KG1 (cell line): Measurements from ENCODE around the gene RPLP2.

Experiments used
- DNase-seq: peaks from one replicate; lab custom pipeline; 2025; lab: John Stamatoyannopoulos, UW

RPLP2 gene

DNA sequence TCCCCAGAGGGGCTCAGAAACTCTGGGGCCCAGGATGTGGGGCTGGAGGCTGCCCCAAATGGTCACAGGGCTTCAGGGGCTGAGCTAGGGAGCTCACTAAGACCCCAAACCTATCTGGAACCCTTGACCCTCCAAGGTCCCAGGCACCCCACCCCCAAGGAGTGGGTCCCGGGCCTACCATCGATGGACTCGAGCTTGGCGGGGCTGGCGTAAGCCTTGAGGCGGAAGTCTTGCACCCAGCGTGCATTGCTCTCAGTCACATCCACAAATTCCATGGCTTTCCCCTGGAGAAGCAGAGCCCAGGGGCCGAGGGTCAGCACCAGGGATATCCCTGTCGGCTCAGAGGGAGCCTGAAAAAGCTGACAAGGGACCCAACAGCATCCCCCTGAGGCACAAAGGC is 35.9 kb upstream of the RPLP2 start:
- DNase-seq: no peak

DNA sequence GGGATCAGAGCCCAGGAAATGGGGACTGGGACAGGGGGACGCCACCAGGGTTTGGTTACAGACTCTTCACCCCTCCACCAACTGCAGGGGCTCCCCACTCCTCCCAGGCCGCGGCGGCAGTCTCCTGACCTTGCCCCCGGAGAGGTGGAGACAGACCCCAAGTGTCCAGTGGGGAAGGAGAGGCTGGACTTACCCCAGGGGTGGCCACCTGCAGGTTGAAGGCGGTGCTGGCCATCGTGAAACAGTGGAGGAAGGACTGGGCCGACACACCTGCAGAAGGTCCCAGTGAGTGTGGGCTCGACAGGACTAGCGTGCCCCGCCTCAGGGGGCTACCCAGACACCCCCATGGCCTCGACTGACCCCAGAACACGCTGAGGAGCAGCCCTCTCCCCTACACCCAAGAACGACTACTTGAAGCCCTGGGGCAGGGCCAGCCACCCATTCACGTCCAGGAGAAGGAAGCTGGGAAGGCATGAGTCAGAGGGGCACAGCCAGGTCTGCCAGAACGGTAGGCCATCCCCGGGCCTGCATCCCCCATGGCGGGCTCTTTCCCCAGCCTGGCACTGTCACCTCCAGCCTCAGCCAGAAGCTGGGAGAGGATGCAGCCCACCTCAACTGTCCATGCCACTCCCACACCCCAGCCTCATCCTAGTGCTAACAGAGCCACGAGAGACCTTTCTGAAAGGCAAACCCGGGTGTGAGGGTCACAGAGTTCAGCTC is 34.7 kb upstream of the RPLP2 start:
- DNase-seq: no peak

DNA sequence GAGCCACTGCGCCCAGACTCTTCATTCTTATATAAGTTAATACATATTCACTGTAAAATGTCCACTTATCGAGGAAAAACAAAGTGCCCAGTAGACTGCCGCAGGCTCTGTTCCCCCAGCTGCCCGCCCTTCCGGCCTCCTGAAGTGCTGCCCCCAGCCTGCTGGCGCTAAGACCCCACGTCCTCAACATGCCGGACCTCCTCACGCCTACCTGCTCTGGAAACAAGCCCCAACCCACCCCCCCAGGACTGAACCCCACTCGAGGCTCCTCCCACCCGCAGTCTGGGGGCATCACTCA is 33.6 kb upstream of the RPLP2 start:
- no peak for DNase-seq

DNA sequence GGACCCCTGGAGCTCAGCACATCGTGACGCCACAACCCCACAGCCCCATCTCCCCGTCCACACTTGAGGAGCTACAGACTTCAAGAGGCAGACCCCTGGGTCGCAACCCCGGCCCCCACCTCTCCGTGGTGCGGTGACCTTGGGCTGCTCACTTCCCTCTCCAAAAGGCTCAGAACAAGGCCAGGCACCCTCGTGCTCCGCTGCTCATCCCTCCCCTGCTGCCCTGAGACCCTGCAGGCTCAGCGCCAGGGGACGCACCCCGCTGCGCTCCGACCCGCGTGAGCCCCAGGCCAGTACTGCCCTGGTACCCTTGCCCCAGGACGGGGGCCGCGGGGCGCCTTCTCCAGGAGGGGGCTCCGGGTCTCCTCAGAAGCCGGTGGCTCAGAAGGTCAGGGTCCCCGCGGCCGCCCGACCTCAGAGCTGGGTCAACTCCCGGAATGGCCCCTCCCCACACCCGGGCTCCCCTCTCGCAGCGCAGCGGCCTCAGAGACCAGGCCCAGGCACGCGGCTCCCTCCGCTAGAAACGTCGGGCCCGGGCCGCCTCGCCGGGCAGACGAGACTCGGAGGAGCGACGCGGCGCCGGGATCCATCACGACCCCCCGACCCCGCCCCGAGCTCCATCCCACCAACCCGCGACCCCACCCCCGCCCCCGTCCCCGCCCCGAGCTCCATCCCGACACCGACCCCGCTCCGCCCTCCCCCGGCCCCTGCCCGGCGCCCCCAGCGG is 33.0 kb upstream of the RPLP2 start:
- peak; percentile 23 for DNase-seq

DNA sequence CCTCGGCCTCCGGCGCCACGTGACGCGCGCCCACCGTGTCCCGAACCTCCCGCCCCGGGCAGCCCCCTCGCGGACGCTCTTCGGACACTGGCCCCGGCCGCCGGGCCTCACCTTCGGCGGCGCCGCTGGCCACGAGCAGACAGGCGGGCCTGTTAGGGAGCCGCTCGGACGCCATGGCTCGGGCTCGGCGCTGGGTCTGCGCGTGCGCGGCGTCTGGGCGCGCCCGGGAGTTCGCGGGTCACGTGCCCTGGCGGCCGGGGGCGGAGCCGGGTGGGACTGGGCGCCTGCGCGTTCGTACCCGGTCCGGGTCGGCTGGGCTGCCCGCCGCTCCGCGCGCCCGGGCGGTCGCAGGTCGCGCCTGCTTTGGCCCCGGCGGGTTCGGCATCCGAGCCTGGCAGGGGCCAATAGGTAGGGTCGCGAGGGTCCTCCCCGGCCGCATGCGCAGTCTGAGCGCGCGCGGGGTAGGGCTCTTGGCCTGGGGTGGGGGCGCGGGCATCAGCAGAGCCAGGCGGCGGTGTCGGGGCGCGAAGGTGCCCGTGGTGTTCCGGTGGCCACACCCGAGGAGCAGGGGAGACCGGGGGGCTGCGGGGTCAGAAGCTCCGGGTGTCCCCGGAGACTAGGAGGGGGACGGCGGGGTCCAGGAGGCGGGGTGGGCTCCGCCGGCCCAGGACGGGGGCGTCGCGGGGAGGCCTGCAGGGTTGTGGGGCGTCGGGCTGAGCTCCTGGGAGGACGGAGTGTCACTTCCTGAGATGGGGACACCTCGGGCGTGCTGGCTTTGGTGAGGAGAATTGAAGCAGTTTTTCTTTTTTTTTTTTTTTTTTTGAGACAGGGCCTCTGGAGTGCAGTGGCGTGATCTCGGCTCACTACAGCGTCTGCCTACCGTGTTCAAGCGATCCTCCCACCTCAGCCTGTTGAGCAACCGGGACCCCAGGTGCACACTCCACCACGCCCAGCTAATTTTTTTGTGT is 32.2 kb upstream of the RPLP2 start, which contains the start of gene GATD1:
TSS of gene GATD1 (minus strand) at position 200 of the 968 bp plus-strand sequence. CDS start at position 175, 25 bp downstream.
- DNase-seq: peak; percentile 58

DNA sequence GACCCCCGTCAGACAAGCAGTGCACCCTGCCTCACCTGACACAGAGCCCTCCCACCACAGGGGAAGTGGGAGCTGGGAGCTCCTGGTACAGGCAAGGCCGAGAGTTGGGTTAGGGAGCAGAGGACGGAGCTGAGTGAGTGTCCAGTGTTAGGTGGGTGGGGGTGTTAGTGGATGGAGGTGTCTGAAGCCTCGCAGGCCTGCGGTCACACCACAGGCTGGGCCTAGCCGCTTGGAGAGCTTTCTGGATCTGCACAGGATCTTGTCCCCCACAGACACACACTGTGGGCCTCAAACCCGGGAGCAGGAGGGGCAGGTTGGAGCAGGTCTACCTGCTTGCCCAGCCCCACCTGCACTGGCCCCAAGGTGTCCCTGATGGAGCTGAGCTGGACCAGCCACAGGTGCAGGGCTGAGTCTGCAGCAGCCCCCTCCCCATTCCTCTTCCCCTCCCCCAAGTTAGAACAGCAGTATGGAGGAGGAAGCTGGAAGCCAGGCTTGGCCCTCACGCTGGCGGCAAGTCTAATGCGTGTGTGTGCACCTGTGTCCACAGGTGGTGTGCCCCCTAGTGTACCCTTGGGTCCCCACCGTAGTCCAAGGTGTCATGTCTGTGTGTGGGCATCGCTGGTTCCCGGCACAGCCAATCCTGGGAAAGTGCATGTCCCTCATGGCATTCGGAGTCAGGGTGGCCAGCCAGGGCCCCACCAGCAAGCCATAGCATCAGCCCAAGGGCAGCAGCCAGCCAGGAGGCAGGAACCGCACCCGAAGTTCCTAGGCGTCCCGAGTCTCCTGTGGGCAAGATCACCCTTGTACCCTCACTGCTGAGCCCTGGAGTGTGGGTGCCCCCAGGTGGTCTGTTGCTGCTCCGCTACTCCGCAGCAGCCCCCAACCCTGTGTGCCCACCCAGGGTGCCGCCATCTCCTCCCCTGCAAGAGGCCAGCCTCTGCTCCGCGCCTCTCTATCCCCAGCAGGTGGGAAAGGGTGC is 30.5 kb upstream of the RPLP2 start:
- DNase-seq: no peak

DNA sequence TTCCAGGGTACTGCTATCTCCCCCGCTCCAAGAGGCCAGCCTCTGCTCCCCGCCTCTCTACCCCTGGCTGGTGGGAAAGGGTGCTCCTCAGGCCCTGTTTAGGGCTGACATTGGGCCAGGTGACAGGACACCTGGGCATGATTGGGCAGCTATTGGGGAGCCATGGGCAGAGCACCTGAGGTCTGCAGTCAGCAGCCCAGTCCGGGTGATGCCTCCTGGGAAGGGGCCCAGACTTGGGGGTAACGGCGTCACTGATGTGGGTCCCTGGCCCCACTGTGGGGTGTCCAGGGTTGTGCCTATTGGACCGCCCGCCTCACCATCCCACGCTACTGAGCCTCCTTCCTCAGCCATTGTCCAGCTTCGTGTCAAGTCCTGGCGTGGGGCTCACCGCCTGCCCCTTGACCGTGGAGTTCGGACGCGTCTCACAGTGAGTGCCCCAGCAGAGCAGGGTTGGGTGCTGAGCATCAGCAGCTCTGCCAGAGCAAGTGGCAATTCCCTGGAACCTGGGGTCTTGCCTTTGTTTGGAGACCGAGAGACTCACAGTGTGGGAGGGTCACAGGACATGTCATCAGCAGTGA is 29.7 kb upstream of the RPLP2 start:
- DNase-seq: no peak

DNA sequence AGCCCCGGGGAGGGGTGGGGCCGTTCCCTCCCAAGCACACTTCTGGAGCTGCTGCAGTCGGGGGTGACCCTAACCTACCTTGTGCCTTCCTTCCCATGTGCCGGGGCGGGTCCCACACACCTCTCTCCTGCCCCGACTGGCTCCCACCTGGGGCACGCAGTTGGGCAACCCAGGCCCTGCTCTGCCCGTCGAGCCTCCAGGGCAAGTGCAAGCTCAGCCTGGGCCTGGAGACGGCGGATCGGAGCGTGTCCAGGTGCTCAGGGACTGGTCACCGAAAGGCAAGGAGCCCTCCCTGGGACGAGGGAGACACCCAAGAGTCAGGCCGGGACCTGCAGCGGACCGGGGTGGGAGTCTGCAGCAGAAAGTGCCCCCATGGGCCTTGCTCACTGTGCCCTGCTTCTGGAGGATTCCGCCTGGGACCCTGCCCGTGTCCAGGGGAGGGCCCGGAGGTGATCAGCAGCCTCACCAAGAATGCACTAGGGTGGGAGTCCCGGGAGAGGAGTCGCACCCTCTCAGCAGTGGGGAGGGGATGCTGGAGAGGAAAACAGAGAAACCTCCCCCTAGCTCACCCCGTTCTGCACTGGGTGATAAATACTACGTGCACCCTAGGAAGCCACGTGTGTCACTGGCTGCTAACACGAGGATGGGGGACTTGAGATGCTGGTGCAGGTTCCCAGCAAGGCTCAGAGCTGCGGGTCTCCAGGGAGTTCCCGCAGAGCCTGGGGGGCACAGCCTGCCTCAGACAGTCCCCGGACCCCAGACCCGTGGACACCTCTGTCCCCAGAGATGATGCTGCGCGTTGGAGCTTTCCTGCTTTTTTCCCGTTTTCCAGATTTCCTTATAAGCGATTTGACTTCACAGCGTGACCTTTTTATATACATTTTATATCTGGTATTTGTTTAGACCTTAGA is 27.2 kb upstream of the RPLP2 start:
- DNase-seq: no peak

DNA sequence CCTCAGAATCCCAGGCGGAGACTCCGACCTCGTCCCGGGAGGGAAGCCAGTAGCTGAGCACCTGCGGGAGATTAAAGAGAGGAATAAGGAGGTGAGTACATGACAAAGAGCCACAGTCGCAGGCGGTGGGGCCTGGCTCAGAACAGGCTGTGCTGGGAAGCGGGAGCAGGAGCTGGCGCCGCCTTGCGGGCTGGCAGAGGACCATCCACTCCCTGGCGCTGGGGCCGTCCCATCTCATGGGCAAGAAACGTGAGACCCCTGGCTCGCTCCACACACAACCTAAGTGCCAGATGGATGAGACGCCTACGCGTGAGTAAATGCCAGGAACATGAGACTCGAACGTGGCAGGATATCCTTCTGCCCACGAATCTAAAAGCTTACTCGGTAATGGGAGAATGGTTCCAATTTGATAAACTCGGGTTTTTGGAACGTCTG is 26.2 kb upstream of the RPLP2 start:
- no peak for DNase-seq

DNA sequence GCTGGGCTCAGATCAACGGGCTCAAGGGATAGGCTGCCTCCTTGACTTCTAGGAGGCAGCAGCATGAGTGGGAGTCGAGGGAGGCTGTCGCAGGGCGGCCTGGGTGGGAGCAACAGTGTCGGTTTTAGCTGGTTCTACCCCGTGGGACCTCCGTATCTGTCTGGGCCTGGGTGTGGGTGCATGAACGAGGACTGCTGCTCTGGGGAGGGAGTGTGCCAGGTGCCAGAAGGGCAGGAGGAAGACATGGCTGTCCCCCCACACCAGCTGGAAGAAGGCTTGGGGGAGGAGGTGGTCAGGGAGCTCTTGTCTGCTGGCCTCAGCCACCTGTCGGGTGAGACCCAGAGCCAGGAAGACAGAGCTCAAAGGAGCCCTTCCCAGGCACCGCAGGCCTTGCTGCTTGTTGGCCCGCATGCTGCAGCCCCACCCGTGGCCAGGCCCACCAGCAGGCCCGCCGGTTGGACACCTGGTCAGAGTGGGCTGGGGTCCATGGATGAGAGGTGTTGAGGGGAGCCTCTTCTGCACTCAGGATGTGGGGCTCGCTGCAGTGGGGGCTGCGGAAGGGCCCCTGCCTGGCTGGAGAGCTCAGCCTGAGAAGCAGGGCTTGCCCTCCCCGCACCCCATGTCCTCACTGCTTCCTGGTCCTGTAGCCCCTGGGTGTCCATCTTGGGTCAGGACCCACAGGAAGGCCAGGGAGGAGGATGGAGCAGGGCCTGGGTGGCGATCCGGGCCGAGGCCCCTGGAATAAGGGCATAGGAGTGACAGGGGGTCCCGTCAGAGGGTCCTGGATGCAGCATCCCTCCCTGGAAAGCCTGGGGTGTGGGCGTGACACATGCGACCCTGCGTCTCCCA is 23.3 kb upstream of the RPLP2 start:
- DNase-seq: no peak

DNA sequence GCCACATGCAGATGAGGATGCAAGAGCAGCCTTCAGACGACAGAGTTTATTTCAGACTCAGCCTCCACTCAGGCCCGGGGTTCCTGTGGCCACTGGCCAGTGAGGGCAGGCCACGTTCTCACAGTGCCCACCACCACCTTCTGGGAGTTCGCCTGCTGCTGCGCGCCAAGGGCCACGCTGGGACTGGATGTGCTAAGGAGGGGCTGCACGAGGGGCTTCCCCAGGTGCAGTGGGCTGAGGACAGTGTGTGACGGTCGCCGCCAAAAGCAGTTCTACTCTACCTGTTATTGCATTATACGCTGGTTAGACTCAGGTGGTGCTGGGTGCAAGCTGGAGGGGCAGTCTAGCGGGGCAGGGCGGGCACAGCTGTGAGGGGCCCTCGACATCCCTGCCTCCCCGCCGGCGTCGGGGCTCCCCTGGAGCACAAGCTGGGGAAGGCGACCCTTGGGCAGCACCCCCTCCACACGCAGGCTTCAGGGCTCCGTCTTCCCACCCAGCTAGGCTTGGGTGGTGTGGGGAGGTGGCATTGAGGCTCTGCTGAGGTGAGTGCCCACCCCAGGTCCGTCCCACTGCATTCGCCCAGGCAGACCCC is 22.6 kb upstream of the RPLP2 start:
- no peak for DNase-seq

DNA sequence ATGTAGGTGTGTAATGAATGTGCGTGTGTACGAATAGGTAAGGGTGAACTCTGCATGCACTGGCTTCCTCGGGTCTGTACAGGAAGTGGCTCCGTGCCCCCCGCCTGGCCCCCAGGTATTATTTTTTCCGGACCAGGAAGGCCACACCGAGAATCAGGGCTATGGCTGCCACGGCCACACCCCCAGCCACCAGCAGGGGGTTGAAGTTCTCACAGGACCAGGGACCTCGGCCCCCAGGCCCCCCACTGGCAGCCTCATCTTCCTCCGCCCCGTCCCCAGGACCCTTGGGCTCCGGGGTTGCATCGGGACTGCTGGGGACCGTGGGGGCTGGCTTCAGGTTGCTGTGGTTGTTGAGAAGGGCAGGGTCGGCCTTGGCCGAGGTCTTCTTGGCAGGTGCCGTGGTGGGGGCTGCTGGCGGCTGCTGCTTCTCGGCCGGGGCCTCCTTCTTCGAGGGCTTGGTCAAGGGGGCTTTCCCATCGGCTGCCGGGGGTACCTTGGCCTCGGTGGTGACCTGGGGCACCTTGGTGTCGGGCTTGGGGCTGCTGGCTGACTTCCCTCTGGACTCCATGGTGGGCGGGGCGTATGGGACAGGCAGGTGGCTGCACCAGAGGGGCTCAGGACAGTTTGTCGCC is 21.6 kb upstream of the RPLP2 start:
- DNase-seq: no peak

DNA sequence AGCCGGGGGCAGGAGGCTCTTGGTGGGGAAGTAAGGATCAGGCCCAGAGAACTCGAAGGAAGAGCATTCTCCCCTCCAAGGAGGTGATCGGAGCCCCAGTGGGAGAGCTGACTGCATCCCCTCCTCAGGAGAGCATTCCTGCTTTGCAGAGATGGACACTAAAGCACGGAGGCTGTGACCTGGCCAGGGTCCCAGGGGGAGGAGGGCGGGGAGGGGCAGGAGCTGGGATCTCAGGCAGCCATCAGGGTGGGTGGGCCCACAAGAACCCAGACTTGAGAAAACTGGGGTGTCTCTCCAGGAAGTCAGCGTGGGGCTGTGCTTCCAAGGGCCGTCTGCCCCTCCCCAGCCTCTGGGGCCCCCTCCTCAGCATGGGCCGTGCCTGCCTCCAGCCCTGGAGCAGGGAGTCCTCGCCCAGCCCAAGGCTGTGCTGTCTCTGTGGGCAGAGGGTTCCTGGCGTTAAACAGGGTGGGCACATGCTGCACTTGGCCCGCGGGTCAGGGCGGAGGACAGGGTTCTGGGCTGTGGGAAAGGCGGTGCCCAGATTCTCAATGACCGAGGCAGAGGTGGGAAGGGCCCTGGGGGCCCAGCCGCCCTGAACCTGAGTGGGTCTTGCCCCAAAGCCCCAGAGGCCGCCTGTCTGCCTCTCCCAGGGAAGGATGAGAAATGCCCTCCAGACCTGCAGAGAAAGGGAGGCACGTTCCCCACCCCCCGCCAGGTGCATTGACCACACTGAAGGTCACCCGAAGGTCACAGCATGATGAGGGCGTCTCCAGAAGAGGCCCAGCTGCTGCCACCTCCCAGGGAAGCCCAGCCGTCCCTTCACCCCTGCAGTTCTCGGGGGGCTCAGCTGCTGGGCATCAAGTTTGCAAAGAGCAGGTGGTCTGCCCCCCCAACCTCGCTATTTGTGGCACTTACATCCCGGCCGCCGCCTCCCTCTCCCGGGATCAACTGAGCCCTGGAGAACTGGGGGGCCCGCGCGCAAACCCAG is 20.5 kb upstream of the RPLP2 start:
- no peak for DNase-seq

DNA sequence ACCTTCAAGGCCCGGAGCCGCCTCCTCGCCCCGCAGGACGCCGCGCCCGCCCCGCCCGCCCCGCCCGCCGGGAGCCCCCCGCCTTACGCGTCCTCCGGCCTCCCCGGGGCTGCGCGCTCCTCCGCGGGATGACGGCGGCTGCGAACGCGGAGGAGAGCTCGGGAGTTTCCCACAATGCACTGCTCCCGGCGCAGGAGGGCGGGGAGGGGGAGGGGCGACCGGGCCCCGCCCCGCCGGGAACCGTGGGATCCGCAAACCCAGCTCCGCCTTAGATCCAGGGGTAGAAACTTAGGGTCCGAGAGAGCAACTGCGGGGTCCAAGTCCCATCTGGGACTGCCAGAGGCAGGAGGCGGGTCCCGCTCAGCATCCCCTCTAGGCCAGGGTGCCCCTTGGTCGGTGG is 19.8 kb upstream of the RPLP2 start, which contains the start of gene CEND1:
TSS of gene CEND1 (minus strand) at position 148 of the 400 bp plus-strand sequence. CDS start 1,514 bp downstream, outside the sequence.
- DNase-seq: no peak

DNA sequence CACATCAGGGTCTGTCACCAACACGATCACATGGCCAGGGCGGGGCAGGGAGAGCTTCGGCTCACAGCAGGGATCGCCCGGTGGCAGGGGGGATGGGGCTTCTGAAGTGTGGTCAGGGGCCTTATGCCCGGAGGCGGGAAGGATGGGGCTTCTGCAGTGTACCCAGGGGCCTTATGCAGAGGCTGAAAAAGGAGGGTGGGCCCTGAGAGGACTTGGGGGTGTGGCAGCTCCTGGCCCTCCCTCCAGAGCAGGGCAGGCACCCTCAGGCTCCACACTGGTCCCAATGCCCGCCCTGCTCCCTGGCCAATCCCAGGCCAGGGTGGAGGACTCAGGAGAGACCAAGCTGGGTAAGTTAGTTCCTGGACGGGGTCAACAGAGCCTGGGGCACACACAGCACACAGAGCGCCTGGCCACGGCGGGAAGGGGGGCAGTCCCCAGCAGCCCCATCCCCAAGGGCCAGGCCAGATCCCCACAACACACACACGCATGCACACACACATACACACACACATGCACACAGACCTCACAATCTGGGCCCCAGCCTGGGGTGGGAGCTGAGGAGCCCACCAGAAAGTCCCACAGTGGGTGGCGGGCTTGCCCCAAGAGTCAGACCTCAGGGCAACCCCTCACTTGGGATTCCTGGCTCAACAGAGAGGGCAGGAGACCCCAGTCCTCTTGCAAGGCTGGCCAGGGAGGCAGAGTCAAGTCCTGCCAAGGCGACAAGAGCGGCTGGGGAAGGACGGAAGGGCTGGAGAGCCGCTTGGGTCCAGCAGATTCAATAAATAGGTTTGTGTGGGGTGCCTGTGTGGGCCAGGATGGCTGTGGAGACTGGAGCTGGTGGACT is 18.8 kb upstream of the RPLP2 start:
- no peak for DNase-seq
